ENCODE results near the gene CLK2. TPM values are rescaled to one million over a fixed set of nuclear protein-coding genes. Genes with fewer than 3 reads are reported as not detected.
"Not testable (repeated sequence)": the region's sequence is repeated elsewhere in the genome, so short reads cannot be mapped to it uniquely, and the experiment has no call there.

Gene CLK2
- total RNA-seq, 2 donors from 2014 or later = 36.6 to 40.7 TPM

DNA sequence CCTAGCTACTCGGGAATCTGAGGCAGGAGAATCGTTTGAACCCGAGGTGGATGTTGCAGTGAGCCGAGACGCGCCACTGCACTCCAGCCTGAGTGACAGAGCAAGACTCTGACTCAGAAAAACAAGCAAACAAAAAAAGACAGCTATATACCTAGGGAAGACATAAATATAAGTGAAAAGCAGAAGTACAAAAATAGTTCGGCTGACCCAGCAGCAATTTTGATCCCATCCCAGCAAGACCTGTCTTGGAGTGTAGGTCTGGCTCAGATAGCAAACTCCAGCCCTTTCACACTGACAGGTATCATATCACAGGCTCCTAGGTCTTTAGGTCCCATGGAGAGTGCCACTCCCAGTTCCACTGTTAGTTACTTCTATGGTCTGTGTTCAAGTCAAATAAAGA, 50.3 kb downstream of the CLK2 start:
- Histone ChIP-seq H3K27me3 (no peaks in the 10 kb centered on the region), H3K9me3 (no peaks in the 10 kb centered on the region), H3K4me1 (peaks cover 29% of the 10 kb centered on the region), H3K27ac (no peak overlapping the region), H3K4me3 (no peak overlapping the region), H3K36me3 (replicated peaks in 1 of 2; ENCODE audit: insufficient read depth in 1 of 2, low read depth in 2 of 2) (no peaks in the 10 kb centered on the region)
- ATAC-seq (no peak), DNase-seq (no peak)
- WGBS, 2 donors = 52 to 72% methylated on average over 7 of the region's 7 CpGs
- intact Hi-C loops (cut with DNase I) = loop anchor here (10.0 kb wide), 1 partner anchor 48 kb away; the partner anchor contains the start of genes KRTCAP2 and TRIM46
- TF ChIP-seq CTCF (IDR thresholded peaks at IDR 0.05) (no peak), POLR2A (IDR thresholded peaks at IDR 0.05) (no peak)

- intact Hi-C loops (cut with DNase I) = loop anchor here (10.0 kb wide), 1 partner anchor 46 kb away; the partner anchor contains the start of genes KRTCAP2 and TRIM46
- 87 to 88% methylated on average over 10 of the region's 10 CpGs for WGBS, 2 donors
- not testable (repeated sequence) for ATAC-seq; H3K4me3 ChIP-seq; H3K9me3 ChIP-seq; H3K27me3 ChIP-seq; DNase-seq; H3K36me3 ChIP-seq (replicated peaks in 1 of 2; ENCODE audit: insufficient read depth in 1 of 2, low read depth in 2 of 2)
- Histone ChIP-seq H3K4me1 (peaks cover 13% of the 10 kb centered on the region), H3K27ac (peak overlapping the region in 1 of 4 donors; percentile 21)
Measured at GRCh38 chr1:155220211-155220965, 52.9 kb downstream of the CLK2 start.

DNA sequence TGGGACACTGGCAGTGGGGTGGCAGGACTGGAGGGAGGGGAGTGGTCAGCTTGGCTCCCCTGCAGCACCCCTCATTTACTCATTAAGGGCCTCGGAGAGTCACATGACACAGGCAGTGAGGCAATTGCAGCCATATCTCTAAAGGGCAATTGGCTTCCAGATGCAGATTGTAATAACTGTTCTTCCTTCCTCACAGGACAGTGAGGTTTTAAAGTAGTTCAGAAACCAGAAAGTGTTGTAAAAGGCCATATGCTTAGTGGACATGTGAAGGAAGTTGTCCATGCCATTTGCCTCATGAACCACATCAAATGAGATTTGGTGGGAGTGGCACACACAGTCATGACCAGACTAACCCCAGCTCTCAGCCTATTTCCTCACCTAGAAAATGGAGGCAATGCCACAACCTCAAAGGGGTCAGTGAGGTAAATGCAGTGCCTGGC, 53.7 kb downstream of the CLK2 start:
- H3K4me1 ChIP-seq = peaks cover 13% of the 10 kb centered on the region
- ATAC-seq = peak; percentile 63
- intact Hi-C loops (cut with DNase I) = loop anchor here (10.0 kb wide), 1 partner anchor 45 kb away; the partner anchor contains the start of genes KRTCAP2 and TRIM46
- no peaks in the 10 kb centered on the region for H3K27me3 ChIP-seq
- WGBS, 2 donors = 10% methylated on average over 1 of the region's 1 CpG; no CpG with 5 or more reads in 1 of the 2 donors
- H3K36me3 ChIP-seq (replicated peaks in 1 of 2; ENCODE audit: insufficient read depth in 1 of 2, low read depth in 2 of 2) = no peaks in the 10 kb centered on the region
- H3K4me3 ChIP-seq = no peak overlapping the region
- no peaks in the 10 kb centered on the region for H3K9me3 ChIP-seq
- peak in 3 of 4 donors; percentile 39 to 60 (median 47) for DNase-seq
- TF ChIP-seq POLR2A (IDR thresholded peaks at IDR 0.05) (no peak), CTCF (IDR thresholded peaks at IDR 0.05) (no peak)
- peak overlapping the region in 1 of 4 donors; percentile 24 for H3K27ac ChIP-seq

DNA sequence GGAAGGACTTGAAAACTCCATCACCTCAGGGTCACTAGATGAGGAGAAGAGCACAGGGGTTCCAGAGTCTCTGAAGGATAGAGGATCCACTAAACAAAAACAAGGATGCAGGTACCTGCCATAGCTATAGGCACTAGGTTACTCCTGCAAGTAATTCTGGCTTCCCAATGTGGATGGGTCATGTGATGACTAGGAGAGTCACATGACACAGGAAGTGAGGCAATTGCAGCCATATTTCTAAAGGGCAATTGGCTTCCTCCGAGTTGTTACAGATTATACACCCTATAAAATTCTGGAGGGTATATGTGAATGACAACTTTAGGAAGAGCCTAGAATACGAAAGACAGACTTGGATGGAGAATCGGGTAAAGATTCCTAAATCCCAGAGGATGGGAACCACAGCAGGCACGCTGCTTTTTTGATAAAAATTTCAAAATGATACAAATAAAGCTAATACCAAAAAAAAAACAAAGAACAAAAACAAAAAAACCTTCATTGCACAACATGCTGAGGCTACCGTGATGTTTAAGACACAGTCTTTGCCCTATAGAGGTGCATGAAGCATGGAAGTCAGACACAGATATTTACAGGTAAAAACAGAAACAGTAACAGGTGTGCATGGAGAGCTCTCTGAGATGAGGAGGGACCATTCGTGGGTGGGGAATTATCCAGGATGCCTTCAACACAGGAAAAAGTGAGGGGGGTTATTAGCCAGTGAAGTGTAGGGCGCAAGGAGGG, 54.3 kb downstream of the CLK2 start:
- DNase-seq (peak; percentile 62 to 76 (median 69)), ATAC-seq (peak; percentile 82)
- intact Hi-C loops (cut with DNase I) = no loop called here
- H3K9me3 ChIP-seq = no peaks in the 10 kb centered on the region
- no peak overlapping the region for H3K4me3 ChIP-seq
- H3K27ac ChIP-seq = peak overlapping the region in 1 of 4 donors; percentile 24
- H3K27me3 ChIP-seq = no peaks in the 10 kb centered on the region
- no peak for TF ChIP-seq POLR2A (IDR thresholded peaks at IDR 0.05)
- TF ChIP-seq CTCF (IDR thresholded peaks at IDR 0.05) = no peak
- no peaks in the 10 kb centered on the region for H3K36me3 ChIP-seq (replicated peaks in 1 of 2; ENCODE audit: insufficient read depth in 1 of 2, low read depth in 2 of 2)
- WGBS, 2 donors = 32 to 44% methylated on average over 7 of the region's 7 CpGs
- peaks cover 13% of the 10 kb centered on the region for H3K4me1 ChIP-seq

GRCh38 chr1:155214702-155215101, 58.6 kb downstream of the CLK2 start:
- DNase-seq; H3K27ac ChIP-seq; H3K4me3 ChIP-seq; H3K27me3 ChIP-seq; intact Hi-C loops (cut with DNase I); ATAC-seq; H3K9me3 ChIP-seq; H3K36me3 ChIP-seq (replicated peaks in 1 of 2; ENCODE audit: insufficient read depth in 1 of 2, low read depth in 2 of 2): not testable (repeated sequence)
- peaks cover 11% of the 10 kb centered on the region for H3K4me1 ChIP-seq
- WGBS, 2 donors = 31 to 80% methylated on average over 3 to 5 of the region's 10 CpGs

Other genes with a start within 250 kb of the CLK2 start
- 1 to 10 TPM in 1 of 2 donors, under 1 TPM in 1; 0.33 to 1.8 TPM for gene DCST2, start 239.7 kb downstream of the CLK2 start, total RNA-seq
- gene DCST1, start 239.7 kb downstream of the CLK2 start, total RNA-seq = not detected
- 10 to 100 TPM; 37.2 to 48.5 TPM for gene ADAM15, start 222.2 kb downstream of the CLK2 start, total RNA-seq
- 1 to 10 TPM; 4.7 to 5.6 TPM for gene EFNA4, start 209.8 kb downstream of the CLK2 start, total RNA-seq
- 1 to 10 TPM in 1 of 2 donors, not detected in 1; 1.8 TPM for gene EFNA3, start 194.7 kb downstream of the CLK2 start, total RNA-seq
- 10 to 100 TPM; 10.5 to 20.2 TPM for gene EFNA1, start 145.6 kb downstream of the CLK2 start, total RNA-seq
- gene SLC50A1, start 137.7 kb downstream of the CLK2 start, total RNA-seq = 10 to 100 TPM; 13.7 to 25.7 TPM
- 100 to 1,000 TPM in 1 of 2 donors, 1 to 10 TPM in 1; 6.2 to 106 TPM for gene DPM3, start 133.0 kb downstream of the CLK2 start, total RNA-seq
- gene KRTCAP2, start 100.2 kb downstream of the CLK2 start, total RNA-seq = 10 to 100 TPM; 46.4 to 71.5 TPM
- under 1 TPM in 1 of 2 donors, not detected in 1; 0.26 TPM for gene TRIM46, start 99.7 kb downstream of the CLK2 start, total RNA-seq
- 10 to 100 TPM; 15.0 to 21.1 TPM for gene THBS3, start 65.6 kb downstream of the CLK2 start, total RNA-seq
- 10 to 100 TPM in 1 of 2 donors, 1 to 10 TPM in 1; 5.9 to 16.3 TPM for gene MTX1, start 64.8 kb downstream of the CLK2 start, total RNA-seq
- gene ENTREP3, start 18.0 kb downstream of the CLK2 start, total RNA-seq = 10 to 100 TPM in 1 of 2 donors, 1 to 10 TPM in 1; 6.2 to 12.2 TPM
- gene SCAMP3, start 11.1 kb downstream of the CLK2 start, total RNA-seq = 10 to 100 TPM; 36.8 to 38.9 TPM
- 1 to 10 TPM; 1.3 to 2.9 TPM for gene HCN3, start 4.0 kb upstream of the CLK2 start, total RNA-seq
- gene PKLR, start 27.9 kb upstream of the CLK2 start, total RNA-seq = not detected
- 10 to 100 TPM; 59.7 to 94.3 TPM for gene FDPS, start 35.4 kb upstream of the CLK2 start, total RNA-seq
- 10 to 100 TPM; 19.4 to 21.3 TPM for gene RUSC1, start 47.4 kb upstream of the CLK2 start, total RNA-seq

All from body of pancreas (tissue), 4 donors.